Measurements from ENCODE around the gene GSG1L.

DNA sequence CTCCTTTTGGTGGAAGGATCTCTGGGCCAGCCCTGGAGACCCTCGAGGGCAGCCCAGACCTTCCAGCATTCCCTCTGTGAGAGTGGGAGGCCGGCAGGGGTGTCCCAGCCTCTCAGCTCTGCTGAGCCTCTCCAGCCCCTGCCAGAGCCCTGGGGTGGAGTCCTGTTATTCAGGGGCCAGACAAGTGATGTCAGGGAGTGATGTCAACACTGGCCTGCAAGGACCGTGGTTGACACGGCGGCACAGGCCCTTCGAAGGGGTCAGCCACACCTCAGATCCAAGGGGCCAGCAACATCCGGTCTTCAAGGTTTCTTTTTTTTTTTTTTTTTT is 282.4 kb downstream of the GSG1L start:
- TF ChIP-seq, protein P1, sequence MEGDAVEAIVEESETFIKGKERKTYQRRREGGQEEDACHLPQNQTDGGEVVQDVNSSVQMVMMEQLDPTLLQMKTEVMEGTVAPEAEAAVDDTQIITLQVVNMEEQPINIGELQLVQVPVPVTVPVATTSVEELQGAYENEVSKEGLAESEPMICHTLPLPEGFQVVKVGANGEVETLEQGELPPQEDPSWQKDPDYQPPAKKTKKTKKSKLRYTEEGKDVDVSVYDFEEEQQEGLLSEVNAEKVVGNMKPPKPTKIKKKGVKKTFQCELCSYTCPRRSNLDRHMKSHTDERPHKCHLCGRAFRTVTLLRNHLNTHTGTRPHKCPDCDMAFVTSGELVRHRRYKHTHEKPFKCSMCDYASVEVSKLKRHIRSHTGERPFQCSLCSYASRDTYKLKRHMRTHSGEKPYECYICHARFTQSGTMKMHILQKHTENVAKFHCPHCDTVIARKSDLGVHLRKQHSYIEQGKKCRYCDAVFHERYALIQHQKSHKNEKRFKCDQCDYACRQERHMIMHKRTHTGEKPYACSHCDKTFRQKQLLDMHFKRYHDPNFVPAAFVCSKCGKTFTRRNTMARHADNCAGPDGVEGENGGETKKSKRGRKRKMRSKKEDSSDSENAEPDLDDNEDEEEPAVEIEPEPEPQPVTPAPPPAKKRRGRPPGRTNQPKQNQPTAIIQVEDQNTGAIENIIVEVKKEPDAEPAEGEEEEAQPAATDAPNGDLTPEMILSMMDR (optimal IDR thresholded peaks at IDR 0.05 in 1 of 3, IDR thresholded peaks at IDR 0.05 in 1 of 3, conservative IDR thresholded peaks at IDR 0.05 in 1 of 3; ENCODE audit: extremely low read depth in 1 of 3, insufficient read depth in 2 of 3, low read length in 3 of 3): no peak
- TF ChIP-seq EZH2 (IDR thresholded peaks at IDR 0.05; ENCODE audit: low read length): no peak

Measured in keratinocyte (primary cell).